DOHH2 (cell line): ENCODE results near the gene SART3.

Source experiments
- EZH2phosphoT487 ChIP-seq: fragments of 200-600 bp; sonication (generic); IDR thresholded peaks from 2 replicates; pipeline ENCODE4 v1.6.1; 2017; ENCODE audit warnings: borderline replicate concordance, mild to moderate bottlenecking, antibody characterized with exemption, low read length, moderate library complexity, mixed read lengths
- TF ChIP-seq, protein P1 (sequence below): fragments of 200-600 bp; sonication (generic); IDR thresholded peaks from one replicate; pipeline ENCODE4 v1.5.1; 2014; ENCODE audit warnings: antibody characterized with exemption, mild to moderate bottlenecking, low read depth, low read length; ENCODE audit not compliant: poor library complexity, severe bottlenecking

DNA sequence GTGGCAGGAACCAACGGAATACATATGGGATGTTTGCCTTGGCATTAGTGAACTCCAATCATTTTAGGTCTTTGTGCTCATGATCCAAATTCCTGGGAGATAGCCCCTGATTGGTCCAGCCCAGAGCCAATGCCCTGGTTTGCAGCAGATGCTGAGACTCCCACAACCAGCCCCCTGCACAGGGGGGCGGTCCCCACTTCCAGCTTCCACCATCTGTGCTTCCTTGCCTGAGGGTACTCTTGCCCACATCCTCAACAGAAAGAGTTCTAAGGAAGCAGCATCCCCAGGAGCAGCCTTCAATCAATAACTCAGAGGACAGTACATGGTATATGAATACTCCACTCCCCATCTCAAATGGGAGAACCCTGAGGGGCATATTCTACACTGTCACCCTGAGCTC, 85.6 kb downstream of the SART3 start:
- TF ChIP-seq, protein P1, sequence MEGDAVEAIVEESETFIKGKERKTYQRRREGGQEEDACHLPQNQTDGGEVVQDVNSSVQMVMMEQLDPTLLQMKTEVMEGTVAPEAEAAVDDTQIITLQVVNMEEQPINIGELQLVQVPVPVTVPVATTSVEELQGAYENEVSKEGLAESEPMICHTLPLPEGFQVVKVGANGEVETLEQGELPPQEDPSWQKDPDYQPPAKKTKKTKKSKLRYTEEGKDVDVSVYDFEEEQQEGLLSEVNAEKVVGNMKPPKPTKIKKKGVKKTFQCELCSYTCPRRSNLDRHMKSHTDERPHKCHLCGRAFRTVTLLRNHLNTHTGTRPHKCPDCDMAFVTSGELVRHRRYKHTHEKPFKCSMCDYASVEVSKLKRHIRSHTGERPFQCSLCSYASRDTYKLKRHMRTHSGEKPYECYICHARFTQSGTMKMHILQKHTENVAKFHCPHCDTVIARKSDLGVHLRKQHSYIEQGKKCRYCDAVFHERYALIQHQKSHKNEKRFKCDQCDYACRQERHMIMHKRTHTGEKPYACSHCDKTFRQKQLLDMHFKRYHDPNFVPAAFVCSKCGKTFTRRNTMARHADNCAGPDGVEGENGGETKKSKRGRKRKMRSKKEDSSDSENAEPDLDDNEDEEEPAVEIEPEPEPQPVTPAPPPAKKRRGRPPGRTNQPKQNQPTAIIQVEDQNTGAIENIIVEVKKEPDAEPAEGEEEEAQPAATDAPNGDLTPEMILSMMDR = no peak
- TF ChIP-seq EZH2phosphoT487 = no peak
